Globus pallidus (tissue), 1 donor: ENCODE measurements around the gene ACOX2.
"Not testable (repeated sequence)": the region's sequence is repeated elsewhere in the genome, so short reads cannot be mapped to it uniquely, and the experiment has no call there.

ENCODE experiments used
- DNase-seq: peaks from one replicate; pipeline ENCODE4 v3.0.0-alpha.2; 2015; ENCODE audit warnings: low spot score

The ACOX2 gene

GRCh38 chr3:58535531-58536500 is 1.2 kb downstream of the ACOX2 start:
- DNase-seq, result no peak

GRCh38 chr3:58534592-58535494 is 2.1 kb downstream of the ACOX2 start:
- no peak for DNase-seq

GRCh38 chr3:58532794-58533220 is 4.2 kb downstream of the ACOX2 start:
- DNase-seq, result peak; percentile 67

GRCh38 chr3:58531956-58532355 is 5.0 kb downstream of the ACOX2 start:
- DNase-seq, result no peak

- DNase-seq, result no peak
Measured at GRCh38 chr3:58531555-58531954, 5.4 kb downstream of the ACOX2 start.

GRCh38 chr3:58530354-58530865 is 6.6 kb downstream of the ACOX2 start:
- no peak for DNase-seq

GRCh38 chr3:58529516-58530353 is 7.3 kb downstream of the ACOX2 start:
- no peak for DNase-seq

- DNase-seq, result no peak
Measured at GRCh38 chr3:58528629-58529028, 8.4 kb downstream of the ACOX2 start.

GRCh38 chr3:58527440-58527839 is 9.6 kb downstream of the ACOX2 start:
- DNase-seq, result not testable (repeated sequence)

- DNase-seq, result no peak
Measured at GRCh38 chr3:58526515-58526957, 10.5 kb downstream of the ACOX2 start.

GRCh38 chr3:58524326-58524888 is 12.6 kb downstream of the ACOX2 start:
- no peak for DNase-seq

- no peak for DNase-seq
Measured at GRCh38 chr3:58522759-58523425, 14.1 kb downstream of the ACOX2 start.

- peak; percentile 65 for DNase-seq
Measured at GRCh38 chr3:58521917-58522631, 14.9 kb downstream of the ACOX2 start.

GRCh38 chr3:58521336-58521670 is 15.7 kb downstream of the ACOX2 start:
- DNase-seq, result no peak

GRCh38 chr3:58520403-58521335 is 16.3 kb downstream of the ACOX2 start:
- no peak for DNase-seq

GRCh38 chr3:58519668-58520402 is 17.2 kb downstream of the ACOX2 start:
- no peak for DNase-seq

GRCh38 chr3:58518291-58518789 is 18.6 kb downstream of the ACOX2 start:
- no peak for DNase-seq

GRCh38 chr3:58514405-58514804 is 22.6 kb downstream of the ACOX2 start:
- DNase-seq, result no peak
